DND-41 (cell line): ENCODE measurements around the gene TMEM94.

Source experiments
- ATAC-seq: fragments of 200-7000 bp; cut with Tn5 transposase; 3 replicates; pipeline ENCODE4 v1.9.1; 2021; ENCODE audit warnings: low read depth; ENCODE audit not compliant: insufficient read depth
- DNase-seq: peaks from one replicate; pipeline ENCODE4 v3.0.0-alpha.2; 2020
- H2AFZ ChIP-seq: 2 replicates; pipeline ENCODE4 v1.6.0; 2012; ENCODE audit warnings: low read depth, low read length
- H3K27ac ChIP-seq: 2 replicates; pipeline ENCODE4 v1.5.1; 2012; ENCODE audit warnings: low read length, inconsistent platforms
- H3K27me3 ChIP-seq: fragments of 200-600 bp; sonication (generic); 2 replicates; pipeline ENCODE4 v1.6.0; 2012; ENCODE audit warnings: low read length, mild to moderate bottlenecking, inconsistent platforms; ENCODE audit not compliant: insufficient read depth, poor library complexity
- H3K36me3 ChIP-seq: 2 replicates; pipeline ENCODE4 v1.5.1; 2012; ENCODE audit warnings: low read length, inconsistent platforms; ENCODE audit not compliant: insufficient read depth
- H3K4me1 ChIP-seq: 2 replicates; pipeline ENCODE4 v1.5.1; 2012; ENCODE audit warnings: mild to moderate bottlenecking, low read length; ENCODE audit not compliant: insufficient read depth
- H3K4me2 ChIP-seq: 2 replicates; pipeline ENCODE4 v1.6.0; 2012; ENCODE audit warnings: mild to moderate bottlenecking, moderate library complexity, low read length, inconsistent platforms; ENCODE audit not compliant: insufficient read depth
- H3K4me3 ChIP-seq, 2 experiments: fragments of 200-600 bp in 1 of 2; shearing (Covaris generic) in 1 of 2; 2 replicates each; pipeline ENCODE4 v1.5.1; 2012 to 2016; ENCODE audit warnings: inconsistent platforms in 2 of 2, low read length in 2 of 2, mild to moderate bottlenecking in 2 of 2, low read depth in 1 of 2, moderate library complexity in 1 of 2
- H3K79me2 ChIP-seq: 2 replicates; pipeline ENCODE4 v1.6.0; 2012; ENCODE audit warnings: low read length, inconsistent platforms; ENCODE audit not compliant: insufficient read depth
- H3K9ac ChIP-seq: 2 replicates; pipeline ENCODE4 v1.6.0; 2012; ENCODE audit warnings: low read depth, mild to moderate bottlenecking, inconsistent platforms, low read length, moderate library complexity
- H3K9me3 ChIP-seq: 2 replicates; pipeline ENCODE4 v1.5.1; 2012; ENCODE audit warnings: low read length, moderate library complexity, mild to moderate bottlenecking, inconsistent platforms; ENCODE audit not compliant: insufficient read depth, severe bottlenecking
- H4K20me1 ChIP-seq: 2 replicates; pipeline ENCODE4 v1.6.0; 2012; ENCODE audit warnings: low read length; ENCODE audit not compliant: insufficient read depth
- CTCF ChIP-seq: IDR thresholded peaks from 2 replicates; pipeline ENCODE4 v1.5.1; 2012; ENCODE audit warnings: borderline replicate concordance, low read length, moderate library complexity, mild to moderate bottlenecking; ENCODE audit not compliant: poor library complexity, severe bottlenecking; ENCODE audit errors: extremely low read depth
- EZH2 ChIP-seq: IDR thresholded peaks from 3 replicates; pipeline ENCODE4 v1.6.1; 2012; ENCODE audit warnings: borderline replicate concordance, low read depth, mild to moderate bottlenecking, moderate library complexity, low read length, inconsistent platforms; ENCODE audit not compliant: severe bottlenecking

The TMEM94 gene

DNA sequence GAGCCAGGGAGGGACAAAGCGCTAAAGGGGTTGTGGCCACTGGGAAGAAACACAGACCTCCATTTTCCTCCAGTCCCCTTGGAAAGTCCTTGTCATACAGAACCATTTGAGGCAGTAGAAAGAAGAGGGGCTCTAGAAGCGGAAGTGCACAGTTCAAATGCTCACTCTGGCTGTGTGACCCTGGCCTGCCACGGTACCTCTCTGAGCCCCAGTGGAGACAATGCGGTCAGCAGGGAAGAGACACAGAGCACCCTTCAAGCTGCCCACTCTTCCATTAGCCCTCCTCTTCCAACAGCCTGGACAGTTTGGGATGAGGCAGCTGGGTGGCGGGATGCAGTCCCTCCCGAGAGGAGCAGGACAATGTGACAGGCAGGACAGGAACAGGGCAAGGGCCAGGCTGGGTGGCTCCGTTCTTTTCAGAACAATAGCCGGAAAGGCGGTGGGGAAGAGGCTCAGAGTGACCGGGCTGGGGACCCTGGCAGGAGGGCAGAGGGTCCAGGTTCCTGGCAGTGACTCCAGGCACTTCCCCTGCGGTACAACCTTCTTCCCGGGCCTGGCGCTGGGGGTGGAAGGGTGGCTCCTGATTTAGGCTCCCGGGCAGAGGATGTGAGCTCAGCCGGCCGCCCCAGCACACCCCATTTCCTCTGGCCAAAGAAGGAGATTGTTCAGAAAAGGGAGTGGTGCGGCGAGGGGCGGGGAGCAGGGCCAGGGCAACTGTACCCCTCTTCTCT is 53.3 kb downstream of the TMEM94 start:
- Histone ChIP-seq H3K4me2 (no peak overlapping the region), H3K4me1 (peaks cover 30% of the 10 kb centered on the region), H3K4me3 (no peak overlapping the region), H4K20me1 (peaks cover 36% of the 10 kb centered on the region), H3K79me2 (peaks cover 22% of the 10 kb centered on the region), H3K9me3 (no peaks in the 10 kb centered on the region), H3K36me3 (peaks cover 58% of the 10 kb centered on the region), H3K9ac (no peak overlapping the region), H3K27ac (no peak overlapping the region), H2AFZ (no peak overlapping the region), H3K27me3 (no peaks in the 10 kb centered on the region)
- TF ChIP-seq CTCF = no peak
- TF ChIP-seq EZH2 = no peak
- DNase-seq (no peak), ATAC-seq (no peak)

DNA sequence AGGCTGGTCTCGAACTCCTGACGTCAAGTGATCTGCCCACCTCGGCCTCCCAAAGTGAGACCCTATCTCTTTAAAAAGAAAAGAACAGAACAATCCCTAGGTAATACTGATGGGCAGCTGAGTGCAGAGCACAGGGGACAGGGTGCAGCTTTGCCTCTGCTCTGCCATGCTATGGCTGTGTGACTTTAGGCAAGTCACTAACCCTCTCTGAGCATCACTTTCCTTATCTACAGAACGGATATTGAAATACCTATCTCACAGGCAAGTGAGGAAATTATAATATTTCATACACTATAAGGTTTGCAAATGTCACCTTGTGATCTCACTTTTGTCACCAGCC is 54.8 kb downstream of the TMEM94 start:
- Histone ChIP-seq H3K4me2 (no peak overlapping the region), H4K20me1 (peaks cover 36% of the 10 kb centered on the region), H3K4me1 (peaks cover 36% of the 10 kb centered on the region), H3K9ac (no peak overlapping the region), H3K79me2 (peaks cover 27% of the 10 kb centered on the region), H3K27me3 (no peaks in the 10 kb centered on the region), H3K4me3 (no peak overlapping the region), H2AFZ (no peak overlapping the region), H3K36me3 (peaks cover 48% of the 10 kb centered on the region), H3K27ac (no peak overlapping the region), H3K9me3 (no peaks in the 10 kb centered on the region)
- DNase-seq (no peak), ATAC-seq (no peak)
- no peak for TF ChIP-seq EZH2

DNA sequence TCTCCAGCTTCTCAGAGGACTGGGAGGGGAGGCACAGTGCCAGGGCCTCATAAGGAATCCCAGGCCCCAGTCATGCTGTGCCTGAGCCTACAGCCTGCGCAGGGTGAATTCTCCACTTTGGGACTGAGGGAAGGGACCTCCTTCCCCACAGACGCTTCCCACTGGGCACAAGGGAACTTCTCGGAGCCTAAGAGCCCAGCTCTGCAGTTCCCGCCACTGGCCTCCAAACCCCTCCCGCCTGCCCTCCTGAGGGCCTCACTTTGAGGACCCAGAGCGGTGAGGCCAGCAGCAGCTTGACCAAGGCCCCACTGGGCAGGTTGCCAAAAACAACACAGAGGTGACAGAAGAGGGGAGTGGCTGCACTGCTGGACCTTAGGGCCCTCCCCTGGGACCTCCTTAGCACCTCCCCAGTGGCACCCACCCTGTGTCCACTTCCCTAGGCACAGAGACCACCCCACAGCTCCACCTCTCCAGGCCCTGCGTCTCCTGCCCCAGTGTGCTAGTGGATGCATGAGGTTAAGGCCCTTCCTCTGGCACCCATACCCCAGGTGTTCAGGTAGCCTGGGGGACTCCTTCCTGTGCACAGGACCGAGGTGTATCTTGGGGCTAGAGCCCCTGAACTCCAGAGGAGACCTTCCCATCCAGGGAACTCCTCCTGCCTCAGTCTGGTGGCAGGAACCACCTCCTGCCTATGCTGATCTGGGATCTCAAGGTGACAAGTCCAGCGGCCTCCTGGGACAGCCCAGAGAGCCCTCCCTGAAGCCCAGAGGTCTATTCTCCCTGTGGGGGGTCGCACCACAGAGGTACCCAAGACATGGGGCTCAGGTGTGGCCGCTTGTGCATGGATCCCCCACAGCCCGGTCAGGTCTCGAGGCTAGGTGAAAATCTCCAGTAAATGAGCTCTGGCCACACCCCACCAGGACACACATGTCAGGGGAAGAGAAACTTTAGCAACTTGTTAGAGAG is 55.5 kb downstream of the TMEM94 start:
- Histone ChIP-seq H3K27me3 (no peaks in the 10 kb centered on the region), H3K9ac (peak overlapping the region; percentile 12; the same call in 1 of the 2 replicates), H3K36me3 (peaks cover 41% of the 10 kb centered on the region), H3K4me1 (peaks cover 36% of the 10 kb centered on the region), H3K27ac (0 out of 2 replicates have a peak overlapping the region, but pooled peaks have one; percentile 19), H3K79me2 (peaks cover 31% of the 10 kb centered on the region), H4K20me1 (peaks cover 35% of the 10 kb centered on the region), H2AFZ (no peak overlapping the region), H3K9me3 (no peaks in the 10 kb centered on the region), H3K4me2 (peak overlapping the region; percentile 40), H3K4me3 (no peak overlapping the region)
- TF ChIP-seq EZH2 (no peak), CTCF (no peak)
- DNase-seq (no peak), ATAC-seq (no peak)

DNA sequence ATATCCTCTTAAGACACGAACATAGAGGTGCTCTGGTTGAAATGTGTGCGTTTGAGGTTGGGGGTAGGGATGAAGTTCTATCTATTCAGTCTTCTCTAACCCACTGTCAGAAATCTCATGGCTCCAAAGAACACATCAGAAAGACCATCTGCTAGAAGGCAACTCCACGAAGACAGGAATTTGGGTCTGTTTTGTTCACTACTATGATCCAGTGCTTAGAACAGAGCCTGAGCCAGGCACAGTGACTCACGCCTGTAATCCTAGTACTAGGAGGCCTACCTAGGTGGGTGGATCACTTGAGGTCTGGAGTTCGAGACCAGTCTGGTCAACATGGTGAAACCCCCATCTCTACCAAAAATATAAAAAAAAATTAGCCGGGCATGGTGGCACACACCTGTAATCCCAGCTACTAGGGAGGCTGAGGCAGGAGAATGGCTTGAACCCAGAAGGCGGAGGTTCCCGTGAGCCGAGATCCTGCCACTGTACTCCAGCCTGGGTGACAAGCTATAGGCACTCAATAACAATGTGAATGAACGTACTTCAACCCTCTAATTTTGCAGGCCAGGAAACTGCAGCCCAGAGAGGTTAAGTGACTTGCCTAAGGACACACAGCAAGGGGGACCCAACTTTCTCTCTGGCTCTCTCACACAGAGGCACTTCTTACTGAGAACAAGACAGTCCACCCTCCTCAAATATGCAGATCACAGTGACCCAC is 56.6 kb downstream of the TMEM94 start:
- peaks cover 43% of the 10 kb centered on the region for H4K20me1 ChIP-seq
- peaks cover 37% of the 10 kb centered on the region for H3K36me3 ChIP-seq
- peaks cover 42% of the 10 kb centered on the region for H3K79me2 ChIP-seq
- H3K9me3 ChIP-seq = no peaks in the 10 kb centered on the region
- H3K4me2 ChIP-seq = peak overlapping the region; percentile 92
- H3K27ac ChIP-seq = no peak overlapping the region; the same call in 1 of the 2 replicates
- peak overlapping the region; percentile 79; the same call in 1 of the 2 replicates for H3K9ac ChIP-seq
- DNase-seq (no peak), ATAC-seq (no peak)
- H3K4me1 ChIP-seq = peaks cover 48% of the 10 kb centered on the region
- TF ChIP-seq CTCF (no peak), EZH2 (no peak)
- no peaks in the 10 kb centered on the region for H3K27me3 ChIP-seq
- 0 out of 4 replicates have a peak overlapping the region, but pooled peaks of 1 of the 2 experiments have one; percentile 67 for H3K4me3 ChIP-seq
- no peak overlapping the region for H2AFZ ChIP-seq
